Heart left ventricle (tissue), 13 donors: ENCODE measurements around the gene PECR.

Source experiments
- CTCF ChIP-seq, 12 donors: fragments of 200-600 bp; sonication (generic) in 4 of 12; IDR thresholded peaks; one replicate each; pipeline versions ENCODE4 v1.5.0 to v1.8.0; 2018 to 2022; ENCODE audit warnings: antibody characterized with exemption in 12 of 12, mild to moderate bottlenecking in 5 of 12
- POLR2A ChIP-seq, 2 donors: fragments of 450-650 bp; IDR thresholded peaks; one replicate each; pipeline ENCODE4 v1.6.1; 2017; ENCODE audit warnings: antibody characterized with exemption in 2 of 2, mild to moderate bottlenecking in 2 of 2, moderate library complexity in 2 of 2
- donor health status: ischemic (EF 13 %, LVEDD 7.1; RV severe dilation, severe dysfunction).
- donor health status: DM: no; HTN: yes; CAD: no.
- donor health status: DM: no; HTN: no; CAD: no.
- donor health status: ischemic (EF 25% LVEDD 6.9; RV normal size, moderate dysfunction).
- donor health status: ischemic (EF 25% LVEDD 5.7; RV mildly dilated, moderate dysfunction).
- donor health status: ischemic (EF 35%, LVEDD 5.7; RV mildly dilated, moderate dysfunction).
- donor health status: nonischemic (EF 11% LVEDD 7.7; RV severe dilation, severe dysfunction).
- donor health status: DM: yes; HTN: yes; CAD: no.
- donor health status: PGD.
- donor health status: ischemic (EF 29% LVEDD 5.4; RV normal size, mild dysfunction).
- donor health status: nonischemic (EF 23%, LVEDD 6.1; RV moderate dilation, normal function).

- no peak for TF ChIP-seq POLR2A (IDR thresholded peaks at IDR 0.05)
- no peak for TF ChIP-seq CTCF (IDR thresholded peaks at IDR 0.05)
These were observed 2.8 kb downstream of the PECR start for GRCh38 chr2:216078776-216079175.
